GM23248 (cell line): ENCODE results near the gene UBALD1. TPM values are rescaled to one million over a fixed set of nuclear protein-coding genes. Genes with fewer than 3 reads are reported as not detected.

ENCODE experiments used
- DNase-seq: peaks from one replicate; pipeline ENCODE4 v3.0.0-alpha.2; 2015
- H2AFZ ChIP-seq: fragments of 200-600 bp; sonication (generic); 2 replicates; pipeline ENCODE4 v1.6.1; 2016; ENCODE audit warnings: antibody characterized with exemption
- H3F3A ChIP-seq: fragments of 200-600 bp; sonication (generic); 2 replicates; pipeline ENCODE4 v1.6.1; 2016; ENCODE audit warnings: mild to moderate bottlenecking, antibody characterized with exemption, mixed run types; ENCODE audit not compliant: insufficient read depth
- H3K27ac ChIP-seq: fragments of 200-600 bp; sonication (generic); 2 replicates; pipeline ENCODE4 v1.5.1; 2016; ENCODE audit warnings: mild to moderate bottlenecking
- H3K27me3 ChIP-seq: fragments of 200-600 bp; sonication (generic); replicated peaks from 2 replicates; pipeline ENCODE4 v1.6.1; 2016; ENCODE audit warnings: mild to moderate bottlenecking; ENCODE audit not compliant: insufficient read depth
- H3K36me3 ChIP-seq: fragments of 200-600 bp; sonication (generic); 2 replicates; pipeline ENCODE4 v1.6.1; 2016; ENCODE audit warnings: low read depth, mild to moderate bottlenecking
- H3K4me1 ChIP-seq: fragments of 200-600 bp; sonication (generic); 2 replicates; pipeline ENCODE4 v1.6.1; 2016; ENCODE audit warnings: mild to moderate bottlenecking; ENCODE audit not compliant: insufficient read depth
- H3K4me2 ChIP-seq: fragments of 200-600 bp; sonication (generic); one replicate; pipeline ENCODE4 v1.6.1; 2016; ENCODE audit warnings: mild to moderate bottlenecking; ENCODE audit not compliant: unreplicated experiment
- H3K4me3 ChIP-seq: fragments of 200-600 bp; sonication (generic); 2 replicates; pipeline ENCODE4 v1.5.1; 2016; ENCODE audit warnings: mild to moderate bottlenecking
- H3K79me2 ChIP-seq: fragments of 200-600 bp; sonication (generic); 2 replicates; pipeline ENCODE4 v1.6.1; 2016; ENCODE audit warnings: mild to moderate bottlenecking; ENCODE audit not compliant: insufficient read depth
- H3K9ac ChIP-seq: fragments of 200-600 bp; sonication (generic); 2 replicates; pipeline ENCODE4 v1.6.1; 2016; ENCODE audit warnings: mild to moderate bottlenecking
- H3K9me2 ChIP-seq: fragments of 200-600 bp; sonication (generic); 2 replicates; pipeline ENCODE4 v1.6.1; 2016; ENCODE audit warnings: mixed run types, mild to moderate bottlenecking, moderate library complexity; ENCODE audit not compliant: insufficient read depth
- H3K9me3 ChIP-seq: fragments of 200-600 bp; sonication (generic); one replicate; pipeline ENCODE4 v1.6.1; 2017; ENCODE audit warnings: low read depth
- H4K20me1 ChIP-seq: fragments of 200-600 bp; sonication (generic); 2 replicates; pipeline ENCODE4 v1.6.0; 2016; ENCODE audit not compliant: insufficient read depth
- EZH2 ChIP-seq: fragments of 200-600 bp; sonication (generic); IDR thresholded peaks from 2 replicates; pipeline ENCODE4 v1.6.1; 2018; ENCODE audit warnings: antibody characterized with exemption, mild to moderate bottlenecking; ENCODE audit not compliant: insufficient read depth, poor library complexity, severe bottlenecking
- EZH2phosphoT487 ChIP-seq: fragments of 200-600 bp; sonication (generic); IDR thresholded peaks from 2 replicates; pipeline ENCODE4 v1.6.1; 2018; ENCODE audit warnings: antibody characterized with exemption, moderate library complexity, mild to moderate bottlenecking, low read depth; ENCODE audit not compliant: insufficient read depth
- WGBS, 2 experiments: methylation state at CpG; one replicate each; pipeline ENCODE4 v1.1.6; 2015 to 2017; ENCODE audit warnings: low lambda C conversion rate in 2 of 2, low coverage in 1 of 2; ENCODE audit errors: missing lambda C conversion rate in 2 of 2; 5-methylcytosine and 5-hydroxymethylcytosine counted together
- in situ Hi-C: fragments of 300-500 bp; cut with MboI; formaldehyde crosslinking; loops from 2 replicates; pipeline ENCODE4 v1.15.0; 2020
- polyA plus RNA-seq: library from polyadenylated mRNA; unstranded; fragments of >200 nt; fragmentation: Nextera tagmentation; extraction: Ambion mirVana; gene quantifications from 2 replicates; pipeline ENCODE4 v1.2.1, GENCODE V29; 2016
- total RNA-seq: library from RNA; depleted of rRNA; stranded (reverse); fragments of >200 nt; shearing (Covaris generic); gene quantifications from 2 replicates; pipeline ENCODE4 v1.2.3, GENCODE V29; 2014

UBALD1 gene
- total and polyA plus RNA-seq, 2 experiments from 2014 or later = 10.3 to 17.4 TPM

GRCh38 chr16:4607841-4608703, 6.6 kb downstream of the UBALD1 start:
- Histone ChIP-seq H3K27me3 (no peaks in the 10 kb centered on the region), H3K27ac (no peak overlapping the region), H2AFZ (no peak overlapping the region), H3F3A (no peaks in the 10 kb centered on the region), H4K20me1 (no peaks in the 10 kb centered on the region), H3K4me1 (peaks cover 17% of the 10 kb centered on the region), H3K4me3 (no peak overlapping the region), H3K9me3 (no peaks in the 10 kb centered on the region), H3K36me3 (no peaks in the 10 kb centered on the region), H3K4me2 (no peak overlapping the region), H3K79me2 (peaks cover 41% of the 10 kb centered on the region), H3K9ac (no peak overlapping the region), H3K9me2 (no peaks in the 10 kb centered on the region)
- WGBS, 2 experiments = 93 to 94% methylated on average over 21 to 22 of the region's 22 CpGs
- in situ Hi-C loops = no loop called here
- no peak for TF ChIP-seq EZH2
- TF ChIP-seq EZH2phosphoT487 = no peak
- no peak for DNase-seq

GRCh38 chr16:4606354-4606753, 8.3 kb downstream of the UBALD1 start:
- DNase-seq = no peak
- Histone ChIP-seq H3F3A (no peaks in the 10 kb centered on the region), H3K27ac (no peak overlapping the region), H3K9me2 (no peaks in the 10 kb centered on the region), H2AFZ (no peak overlapping the region), H3K36me3 (no peaks in the 10 kb centered on the region), H3K4me2 (no peak overlapping the region), H3K4me1 (peaks cover 2% of the 10 kb centered on the region; the same call in 1 of the 2 replicates), H3K79me2 (peaks cover 24% of the 10 kb centered on the region), H3K9me3 (no peaks in the 10 kb centered on the region), H3K4me3 (no peak overlapping the region), H3K27me3 (no peaks in the 10 kb centered on the region), H3K9ac (no peak overlapping the region), H4K20me1 (no peaks in the 10 kb centered on the region)
- TF ChIP-seq EZH2phosphoT487 = no peak
- no peak for TF ChIP-seq EZH2
- in situ Hi-C loops = no loop called here
- WGBS, 2 experiments = 80 to 87% methylated on average over 8 to 9 of the region's 9 CpGs

- Histone ChIP-seq H3K4me3 (no peak overlapping the region), H3K9ac (no peak overlapping the region), H3K9me2 (no peaks in the 10 kb centered on the region), H3F3A (no peaks in the 10 kb centered on the region), H3K27ac (no peak overlapping the region), H3K9me3 (no peaks in the 10 kb centered on the region), H3K27me3 (no peaks in the 10 kb centered on the region; the same call in 1 of the 2 replicates), H3K36me3 (no peaks in the 10 kb centered on the region), H4K20me1 (no peaks in the 10 kb centered on the region), H2AFZ (no peak overlapping the region), H3K4me1 (no peaks in the 10 kb centered on the region), H3K79me2 (peaks cover 5% of the 10 kb centered on the region), H3K4me2 (no peak overlapping the region)
- no peak for DNase-seq
- 41 to 43% methylated on average over 15 of the region's 15 CpGs for WGBS, 2 experiments
- in situ Hi-C loops = no loop called here
- TF ChIP-seq EZH2 (no peak), EZH2phosphoT487 (no peak)
These were observed 10.3 kb downstream of the UBALD1 start for GRCh38 chr16:4604401-4604800.

GRCh38 chr16:4603624-4604170, 11.0 kb downstream of the UBALD1 start:
- H3F3A ChIP-seq = no peaks in the 10 kb centered on the region
- no peak overlapping the region for H3K27ac ChIP-seq
- H4K20me1 ChIP-seq = no peaks in the 10 kb centered on the region
- H3K4me3 ChIP-seq = no peak overlapping the region
- no peaks in the 10 kb centered on the region for H3K4me1 ChIP-seq
- no peaks in the 10 kb centered on the region for H3K36me3 ChIP-seq
- in situ Hi-C loops = no loop called here
- no peak overlapping the region for H3K4me2 ChIP-seq
- H3K9ac ChIP-seq = no peak overlapping the region
- no peak for DNase-seq
- H3K79me2 ChIP-seq = peaks cover 4% of the 10 kb centered on the region; the same call in 1 of the 2 replicates
- TF ChIP-seq EZH2 = no peak
- no peak for TF ChIP-seq EZH2phosphoT487
- H3K9me2 ChIP-seq = no peaks in the 10 kb centered on the region
- 55 to 63% methylated on average over 13 of the region's 13 CpGs for WGBS, 2 experiments
- H3K27me3 ChIP-seq = peaks cover 2% of the 10 kb centered on the region; the same call in 1 of the 2 replicates
- H3K9me3 ChIP-seq = no peaks in the 10 kb centered on the region
- no peak overlapping the region for H2AFZ ChIP-seq
